Thymus (tissue), 11 donors: Measurements from ENCODE around the gene ZMYND19. TPM values are rescaled to one million over a fixed set of nuclear protein-coding genes. Genes with fewer than 3 reads are reported as not detected.
A peak's percentile ranks its signal among the peaks of the same experiment; 100 is the strongest.

ENCODE experiments used
- DNase-seq, 9 donors: peaks; one replicate each; pipeline ENCODE4 v3.0.0-alpha.2; 2013; ENCODE audit warnings: low spot score in 9 of 9, low read depth in 6 of 9, missing footprints in 1 of 9
- H3K27ac ChIP-seq, 2 donors: one replicate each; pipeline ENCODE4 v1.5.1; 2013; ENCODE audit warnings: control low read depth in 1 of 2, low read depth in 1 of 2, low read length in 1 of 2, mild to moderate bottlenecking in 1 of 2, moderate library complexity in 1 of 2
- H3K27me3 ChIP-seq, 2 donors: one replicate each; pipeline ENCODE4 v1.5.1; 2013; ENCODE audit warnings: low read length in 1 of 2; ENCODE audit not compliant: control insufficient read depth in 2 of 2, insufficient read depth in 1 of 2
- H3K36me3 ChIP-seq, 2 donors: one replicate each; pipeline ENCODE4 v1.5.1; 2013; ENCODE audit warnings: low read length in 1 of 2, mild to moderate bottlenecking in 1 of 2, moderate library complexity in 1 of 2; ENCODE audit not compliant: control insufficient read depth in 2 of 2, insufficient read depth in 2 of 2
- H3K4me1 ChIP-seq, 2 donors: one replicate each; pipeline ENCODE4 v1.5.1; 2013; ENCODE audit warnings: low read length in 2 of 2; ENCODE audit not compliant: control insufficient read depth in 2 of 2, insufficient read depth in 2 of 2
- H3K4me3 ChIP-seq, 2 donors: one replicate each; pipeline ENCODE4 v1.5.1; 2013; ENCODE audit warnings: low read length in 2 of 2, control low read depth in 1 of 2, mild to moderate bottlenecking in 1 of 2
- H3K9me3 ChIP-seq, 2 donors: one replicate each; pipeline ENCODE4 v1.5.1; 2013; ENCODE audit warnings: low read length in 1 of 2, mild to moderate bottlenecking in 1 of 2; ENCODE audit not compliant: control insufficient read depth in 2 of 2, insufficient read depth in 1 of 2
- WGBS: extraction: QIAGEN DNeasy Blood & Tissue Kit; methylation state at CpG from one replicate; pipeline ENCODE4 v1.1.7; 2013; 5-methylcytosine and 5-hydroxymethylcytosine counted together
- polyA plus RNA-seq: library from polyadenylated mRNA; stranded (reverse); fragments of 200-250 nt; gene quantifications from one replicate; pipeline ENCODE4 v1.2.3, GENCODE V29; 2013
- total RNA-seq: library from RNA; stranded (reverse); fragments of 120-200 nt; gene quantifications from one replicate; pipeline ENCODE4 v1.2.4, GENCODE V29; 2013
- donor health status: healthy.

The ZMYND19 gene
- total and polyA plus RNA-seq, 2 donors = 20.7 to 20.9 TPM

GRCh38 chr9:137610944-137611343 is 20.6 kb upstream of the ZMYND19 start:
- H3K27me3 ChIP-seq = peaks cover 0 to 10% of the 10 kb centered on the region in 2 donors
- peaks cover 19 to 24% of the 10 kb centered on the region in 2 donors for H3K36me3 ChIP-seq
- peaks cover 9 to 21% of the 10 kb centered on the region in 2 donors for H3K4me1 ChIP-seq
- no peaks in the 10 kb centered on the region for H3K9me3 ChIP-seq
- no peak overlapping the region for H3K27ac ChIP-seq
- DNase-seq = no peak
- 96% methylated on average over 6 of the region's 6 CpGs for WGBS
- H3K4me3 ChIP-seq = no peak overlapping the region

- no peak overlapping the region for H3K4me3 ChIP-seq
- peaks cover 0 to 1% of the 10 kb centered on the region in 2 donors for H3K9me3 ChIP-seq
- H3K4me1 ChIP-seq = peaks cover 11 to 33% of the 10 kb centered on the region in 2 donors
- 94% methylated on average over 17 of the region's 17 CpGs for WGBS
- no peaks in the 10 kb centered on the region for H3K36me3 ChIP-seq
- DNase-seq = no peak
- H3K27ac ChIP-seq = no peak overlapping the region
- peaks cover 0 to 18% of the 10 kb centered on the region in 2 donors for H3K27me3 ChIP-seq
These were observed 17.0 kb upstream of the ZMYND19 start for GRCh38 chr9:137607141-137607857.

GRCh38 chr9:137606734-137607138 is 16.4 kb upstream of the ZMYND19 start:
- DNase-seq = no peak
- peaks cover 0 to 1% of the 10 kb centered on the region in 2 donors for H3K9me3 ChIP-seq
- peaks cover 11 to 33% of the 10 kb centered on the region in 2 donors for H3K4me1 ChIP-seq
- 77% methylated on average over 13 of the region's 13 CpGs for WGBS
- peaks cover 0 to 18% of the 10 kb centered on the region in 2 donors for H3K27me3 ChIP-seq
- no peaks in the 10 kb centered on the region for H3K36me3 ChIP-seq
- H3K4me3 ChIP-seq = peak overlapping the region; percentile 40 to 71
- H3K27ac ChIP-seq = no peak overlapping the region

- 4% methylated on average over 57 of the region's 57 CpGs for WGBS
- peaks cover 0 to 1% of the 10 kb centered on the region in 2 donors for H3K9me3 ChIP-seq
These were observed 15.8 kb upstream of the ZMYND19 start for GRCh38 chr9:137606005-137606621.

GRCh38 chr9:137605121-137606004 is 15.1 kb upstream of the ZMYND19 start, which contains the start of gene ARRDC1:
ARRDC1 (plus strand) TSS chr9:137605686; CDS start chr9:137605718, 32 bp downstream.
- under 1% methylated on average over 109 of the region's 111 CpGs for WGBS
- Histone ChIP-seq H3K9me3 (peaks cover 0 to 1% of the 10 kb centered on the region in 2 donors), H3K27ac (peak within 1 kb of the TSS in 1 of 2 donors; percentile 89), H3K4me1 (peaks cover 11 to 33% of the 10 kb centered on the region in 2 donors), H3K4me3 (peak within 1 kb of the TSS; percentile 40 to 71), H3K27me3 (peaks cover 0 to 18% of the 10 kb centered on the region in 2 donors), H3K36me3 (no peaks in the 10 kb centered on the region)
- DNase-seq = peak; percentile 59 to 92 (median 83)

More at GRCh38 chr9:137606005-137606621, 15.8 kb upstream of the ZMYND19 start:
- Histone ChIP-seq H3K4me1 (peaks cover 11 to 33% of the 10 kb centered on the region in 2 donors), H3K36me3 (no peaks in the 10 kb centered on the region), H3K27ac (peak overlapping the region in 1 of 2 donors; percentile 89), H3K4me3 (peak overlapping the region; percentile 40 to 71), H3K27me3 (peaks cover 0 to 18% of the 10 kb centered on the region in 2 donors)
- DNase-seq = peak in 1 of 9 donors; percentile 52

GRCh38 chr9:137604345-137605086 is 14.2 kb upstream of the ZMYND19 start:
- 24% methylated on average over 49 of the region's 49 CpGs for WGBS
- H3K27ac ChIP-seq = no peak overlapping the region
- H3K9me3 ChIP-seq = peaks cover 0 to 1% of the 10 kb centered on the region in 2 donors
- H3K27me3 ChIP-seq = peaks cover 0 to 18% of the 10 kb centered on the region in 2 donors
- H3K36me3 ChIP-seq = no peaks in the 10 kb centered on the region
- H3K4me3 ChIP-seq = peak overlapping the region; percentile 13 to 71
- DNase-seq = peak in 1 of 9 donors; percentile 23
- peaks cover 11 to 33% of the 10 kb centered on the region in 2 donors for H3K4me1 ChIP-seq

- Histone ChIP-seq H3K36me3 (no peaks in the 10 kb centered on the region), H3K27me3 (peaks cover 0 to 18% of the 10 kb centered on the region in 2 donors), H3K9me3 (peaks cover 0 to 1% of the 10 kb centered on the region in 2 donors), H3K4me3 (no peak overlapping the region), H3K27ac (no peak overlapping the region), H3K4me1 (peaks cover 11 to 33% of the 10 kb centered on the region in 2 donors)
- DNase-seq = no peak
- 95% methylated on average over 13 of the region's 13 CpGs for WGBS
These were observed 13.6 kb upstream of the ZMYND19 start for GRCh38 chr9:137603879-137604278.

GRCh38 chr9:137602661-137603060 is 12.3 kb upstream of the ZMYND19 start:
- peaks cover 11 to 27% of the 10 kb centered on the region in 2 donors for H3K4me1 ChIP-seq
- WGBS = 17% methylated on average over 3 of the region's 3 CpGs
- H3K4me3 ChIP-seq = no peak overlapping the region
- DNase-seq = no peak
- no peak overlapping the region for H3K27ac ChIP-seq
- peaks cover 0 to 1% of the 10 kb centered on the region in 2 donors for H3K9me3 ChIP-seq
- peaks cover 0 to 18% of the 10 kb centered on the region in 2 donors for H3K27me3 ChIP-seq
- H3K36me3 ChIP-seq = no peaks in the 10 kb centered on the region
